ENCODE data around the gene CD44. TPM values are rescaled to one million over a fixed set of nuclear protein-coding genes. Genes with fewer than 3 reads are reported as not detected.

CD44 gene
- polyA plus RNA-seq, 3 donors from 2014 or later = 213 to 247 (median 216) TPM

DNA sequence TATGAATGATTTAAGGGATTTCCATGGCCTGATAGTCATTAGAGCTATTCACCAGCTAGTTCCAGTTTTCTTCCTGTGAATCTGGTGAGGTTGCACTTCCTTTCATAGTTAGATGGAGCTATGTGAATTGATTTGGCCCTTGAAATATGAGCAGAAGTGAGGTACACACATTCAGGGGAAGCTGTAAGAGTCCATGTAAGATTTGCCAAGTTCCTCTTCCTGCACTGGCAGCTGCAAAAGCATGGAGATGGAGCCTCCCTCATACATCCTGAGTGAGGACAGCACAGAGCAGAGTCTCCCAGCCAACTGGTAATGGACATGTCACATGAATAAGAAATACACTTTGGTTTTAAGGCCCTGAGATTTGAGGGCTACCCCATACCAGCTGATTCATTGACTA is 111.7 kb downstream of the CD44 start:
- peaks cover 7 to 12% (median 10%) of the 10 kb centered on the region in 3 donors for H3K27me3 Mint-ChIP-seq (ENCODE audit: low read depth in 3 of 3)
- H3K9me3 Mint-ChIP-seq = peaks cover 0 to 4% (median 0%) of the 10 kb centered on the region in 6 donors
- no peaks in the 10 kb centered on the region for H3K36me3 Mint-ChIP-seq
- H3K27ac Mint-ChIP-seq = peak overlapping the region in 2 of 6 donors; percentile 22 to 94
- H3K4me3 Mint-ChIP-seq = no peak overlapping the region
- H3K4me1 Mint-ChIP-seq = peaks cover 26 to 51% of the 10 kb centered on the region in 2 donors
- DNase-seq = no peak

DNA sequence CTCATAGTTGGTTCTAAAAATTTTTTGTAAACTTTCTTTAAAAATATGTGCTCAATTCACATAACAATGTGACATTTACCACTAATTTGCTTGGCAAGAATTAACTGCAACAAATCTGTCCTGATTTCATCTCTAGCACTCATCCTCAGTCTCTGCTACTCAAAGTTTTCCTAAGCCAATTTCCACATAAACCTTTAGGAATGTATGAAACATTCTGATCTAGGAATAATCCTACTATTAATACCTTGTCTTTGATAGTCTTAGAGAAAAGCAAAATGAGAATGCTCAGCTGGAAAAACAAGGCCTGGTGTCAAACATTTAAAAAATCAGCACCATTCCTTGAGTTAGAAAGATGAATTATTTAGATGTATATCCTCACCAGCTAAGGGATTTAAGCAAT is 114.3 kb downstream of the CD44 start:
- no peak overlapping the region for H3K27ac Mint-ChIP-seq
- peaks cover 25 to 52% of the 10 kb centered on the region in 2 donors for H3K4me1 Mint-ChIP-seq
- peaks cover 0 to 2% (median 0%) of the 10 kb centered on the region in 6 donors for H3K9me3 Mint-ChIP-seq
- H3K4me3 Mint-ChIP-seq = no peak overlapping the region
- no peaks in the 10 kb centered on the region for H3K36me3 Mint-ChIP-seq
- no peak for DNase-seq
- peaks cover under 1 to 4% (median 3%) of the 10 kb centered on the region in 3 donors for H3K27me3 Mint-ChIP-seq (ENCODE audit: low read depth in 3 of 3)

DNA sequence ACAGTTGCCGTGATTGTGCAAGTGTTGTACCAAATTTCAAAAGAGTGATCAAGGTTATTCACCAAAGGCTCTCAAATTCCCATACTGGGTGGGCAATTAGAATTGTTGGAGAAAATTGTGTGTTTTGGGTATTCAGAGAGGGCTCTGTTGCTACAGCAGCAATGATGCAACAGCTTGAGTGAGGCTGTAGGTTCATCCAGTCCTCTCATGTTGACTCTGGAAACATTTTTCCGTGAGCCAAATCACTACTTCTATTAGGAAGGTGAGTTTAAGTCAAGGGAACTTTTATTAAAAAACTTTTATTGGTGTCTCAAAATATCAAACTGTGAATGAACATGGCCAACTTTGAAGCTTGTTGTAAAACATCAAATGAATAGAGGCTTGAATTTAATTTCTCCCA is 116.5 kb downstream of the CD44 start:
- Mint-ChIP-seq H3K27ac (peak overlapping the region in 1 of 6 donors; percentile 95), H3K36me3 (no peaks in the 10 kb centered on the region), H3K9me3 (no peaks in the 10 kb centered on the region), H3K4me3 (no peak overlapping the region), H3K27me3 (ENCODE audit: low read depth in 3 of 3) (peaks cover 0 to 3% (median 2%) of the 10 kb centered on the region in 3 donors), H3K4me1 (peaks cover 21 to 35% of the 10 kb centered on the region in 2 donors)
- no peak for DNase-seq

DNA sequence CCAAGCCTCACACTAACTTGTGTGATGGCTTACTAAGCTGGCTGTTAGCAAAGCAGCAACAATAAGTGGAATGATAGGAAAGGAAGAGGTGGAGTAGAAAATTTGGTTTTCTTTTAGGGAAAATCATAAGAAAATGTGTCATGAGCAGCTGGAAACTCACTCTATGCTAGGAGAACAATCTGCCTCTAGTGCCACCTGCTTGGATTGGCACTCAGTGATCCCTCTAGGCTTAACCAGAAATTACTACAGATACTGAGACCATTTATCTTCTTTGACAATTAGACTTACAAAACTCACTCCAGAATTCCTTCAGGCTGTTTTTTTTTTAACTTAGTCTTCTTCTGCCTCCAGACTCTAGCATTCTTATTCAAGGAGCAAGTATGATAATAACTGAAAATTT is 117.3 kb downstream of the CD44 start:
- no peaks in the 10 kb centered on the region for H3K36me3 Mint-ChIP-seq

DNA sequence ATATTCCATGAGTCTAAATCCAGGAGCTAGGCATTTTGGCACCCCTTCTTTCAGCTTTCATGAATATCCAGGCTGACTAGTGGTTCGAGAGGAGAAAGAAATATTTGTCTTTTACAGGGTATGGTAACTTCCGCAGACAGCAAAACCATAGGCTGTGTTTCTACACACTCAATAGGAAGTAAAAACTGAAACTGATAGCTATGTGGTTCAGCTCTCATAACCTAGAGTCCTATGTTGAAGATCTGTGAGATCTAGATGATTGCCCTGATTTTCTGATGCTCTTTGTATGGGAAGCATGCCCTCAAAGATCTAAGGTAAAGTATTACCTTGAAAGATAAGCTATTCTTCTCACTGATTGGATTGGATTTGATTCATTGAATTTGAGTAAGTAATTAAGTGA is 118.3 kb downstream of the CD44 start:
- no peaks in the 10 kb centered on the region for H3K36me3 Mint-ChIP-seq
- peak overlapping the region; percentile 17 to 96 (median 88) for H3K27ac Mint-ChIP-seq
- DNase-seq = peak; percentile 34 to 51 (median 46)
- H3K4me1 Mint-ChIP-seq = peaks cover 21 to 35% of the 10 kb centered on the region in 2 donors
- H3K9me3 Mint-ChIP-seq = no peaks in the 10 kb centered on the region
- peaks cover 1 to 6% (median 5%) of the 10 kb centered on the region in 3 donors for H3K27me3 Mint-ChIP-seq (ENCODE audit: low read depth in 3 of 3)
- H3K4me3 Mint-ChIP-seq = peak overlapping the region in 4 of 5 donors; percentile 21 to 79 (median 65)

More for the DNA sequence above, 117.3 kb downstream of the CD44 start:
- peak overlapping the region in 1 of 5 donors; percentile 79 for H3K4me3 Mint-ChIP-seq
- no peak for DNase-seq
- H3K9me3 Mint-ChIP-seq = no peaks in the 10 kb centered on the region
- H3K27me3 Mint-ChIP-seq (ENCODE audit: low read depth in 3 of 3) = peaks cover 0 to 3% (median 2%) of the 10 kb centered on the region in 3 donors
- peak overlapping the region; percentile 30 to 96 (median 86) for H3K27ac Mint-ChIP-seq
- peaks cover 21 to 35% of the 10 kb centered on the region in 2 donors for H3K4me1 Mint-ChIP-seq

DNA sequence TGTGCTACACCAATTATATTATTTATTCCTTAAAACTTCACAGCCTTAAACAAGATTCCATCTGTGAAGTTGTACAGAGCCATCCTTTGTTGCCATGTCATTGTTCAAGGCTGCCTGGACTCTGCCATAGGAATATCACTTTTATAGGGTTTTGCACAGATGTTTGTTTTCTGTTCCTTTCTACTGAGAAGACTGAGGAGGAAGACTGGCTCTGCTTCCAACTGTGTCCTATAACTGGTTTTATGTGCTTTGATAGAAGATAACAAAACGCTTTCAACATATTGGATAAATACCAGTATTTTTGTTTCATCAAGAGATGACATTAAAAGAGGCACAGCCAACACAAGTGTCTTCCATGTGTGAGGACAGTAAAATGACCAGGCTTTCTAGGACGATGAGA is 120.6 kb downstream of the CD44 start:
- Mint-ChIP-seq H3K27ac (no peak overlapping the region), H3K9me3 (no peaks in the 10 kb centered on the region), H3K27me3 (ENCODE audit: low read depth in 3 of 3) (peaks cover 1 to 6% (median 5%) of the 10 kb centered on the region in 3 donors), H3K4me1 (peaks cover 21 to 35% of the 10 kb centered on the region in 2 donors), H3K36me3 (no peaks in the 10 kb centered on the region), H3K4me3 (no peak overlapping the region)
- no peak for DNase-seq

DNA sequence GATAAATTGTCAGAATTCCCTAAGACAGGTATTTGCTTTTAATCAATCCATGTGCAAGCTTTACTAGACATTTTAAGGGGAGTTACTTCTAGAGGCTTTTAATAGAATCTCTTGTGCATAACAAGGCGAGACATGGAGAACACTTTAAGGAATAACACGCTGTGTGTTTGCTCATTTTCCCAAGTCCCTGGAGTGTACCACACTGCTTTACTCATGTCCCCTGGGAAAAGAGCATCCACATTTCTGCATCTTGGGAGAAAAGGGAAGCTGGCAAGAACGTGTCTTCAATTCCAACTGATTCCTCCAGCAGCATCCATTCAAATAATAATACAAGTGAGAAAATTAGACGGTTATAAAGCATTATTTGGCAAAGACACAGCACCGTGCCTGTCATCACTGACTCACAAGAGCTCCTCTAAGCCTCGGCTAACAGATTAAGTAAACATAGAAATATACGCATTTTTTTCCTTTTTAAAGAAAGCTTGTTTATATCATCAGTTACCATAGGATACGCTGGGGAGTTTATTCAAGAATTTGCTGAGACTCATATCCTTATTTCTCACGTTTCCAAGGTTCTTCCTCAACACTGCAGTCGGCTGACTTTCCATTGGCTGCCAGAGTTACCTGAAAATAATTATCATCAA is 121.5 kb downstream of the CD44 start:
- H3K27ac Mint-ChIP-seq = no peak overlapping the region
- H3K9me3 Mint-ChIP-seq = no peaks in the 10 kb centered on the region
- H3K4me1 Mint-ChIP-seq = peaks cover 21 to 27% of the 10 kb centered on the region in 2 donors
- H3K36me3 Mint-ChIP-seq = no peaks in the 10 kb centered on the region
- DNase-seq = no peak
- peaks cover 1 to 6% (median 2%) of the 10 kb centered on the region in 3 donors for H3K27me3 Mint-ChIP-seq (ENCODE audit: low read depth in 3 of 3)
- H3K4me3 Mint-ChIP-seq = no peak overlapping the region

DNA sequence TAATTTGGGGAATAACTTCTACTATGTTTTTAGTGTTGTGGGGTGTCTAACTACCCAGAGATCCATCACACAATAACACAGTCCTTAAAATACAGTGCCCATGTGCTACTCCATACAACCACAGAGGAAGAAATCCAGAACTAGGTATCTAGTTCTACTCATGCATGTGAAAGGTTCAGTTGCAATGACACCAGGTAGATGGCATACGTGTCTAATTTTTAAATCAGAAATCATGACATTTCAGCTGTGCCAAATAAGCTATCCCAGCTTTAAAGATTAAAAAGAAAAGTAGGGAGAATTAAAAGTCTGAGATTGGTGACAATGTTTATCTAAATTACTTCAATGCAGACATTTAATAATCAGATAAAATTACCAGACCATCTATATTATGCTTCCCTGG is 122.2 kb downstream of the CD44 start:
- Mint-ChIP-seq H3K9me3 (no peaks in the 10 kb centered on the region), H3K36me3 (no peaks in the 10 kb centered on the region), H3K4me1 (peaks cover 17 to 20% of the 10 kb centered on the region in 2 donors), H3K4me3 (no peak overlapping the region), H3K27me3 (ENCODE audit: low read depth in 3 of 3) (peaks cover 1 to 6% (median 2%) of the 10 kb centered on the region in 3 donors), H3K27ac (peak overlapping the region in 1 of 6 donors; percentile 58)
- DNase-seq = no peak

DNA sequence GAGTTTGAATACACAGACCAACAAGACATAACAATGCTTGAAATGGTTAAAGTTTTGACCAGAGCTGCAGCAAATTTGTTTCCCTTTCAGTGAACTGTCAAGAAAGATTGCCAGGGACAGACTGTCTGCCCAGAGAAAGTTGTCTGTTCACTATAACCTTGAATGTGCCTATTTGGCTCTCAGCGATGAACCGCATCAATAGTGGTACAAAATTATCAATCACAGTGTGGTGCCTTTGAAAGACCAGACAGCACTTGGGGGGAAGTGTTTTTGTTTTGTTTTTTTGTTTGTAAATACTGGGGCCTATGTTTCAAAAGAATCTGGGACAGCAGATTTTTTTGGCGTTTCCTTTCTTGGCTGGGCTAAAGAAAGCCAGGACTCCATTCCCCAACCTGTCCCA is 123.1 kb downstream of the CD44 start:
- Mint-ChIP-seq H3K9me3 (no peaks in the 10 kb centered on the region), H3K36me3 (no peaks in the 10 kb centered on the region), H3K4me1 (peaks cover 8 to 11% of the 10 kb centered on the region in 2 donors), H3K27me3 (ENCODE audit: low read depth in 3 of 3) (peaks cover 1 to 6% (median 2%) of the 10 kb centered on the region in 3 donors), H3K4me3 (no peak overlapping the region), H3K27ac (no peak overlapping the region)
- no peak for DNase-seq

DNA sequence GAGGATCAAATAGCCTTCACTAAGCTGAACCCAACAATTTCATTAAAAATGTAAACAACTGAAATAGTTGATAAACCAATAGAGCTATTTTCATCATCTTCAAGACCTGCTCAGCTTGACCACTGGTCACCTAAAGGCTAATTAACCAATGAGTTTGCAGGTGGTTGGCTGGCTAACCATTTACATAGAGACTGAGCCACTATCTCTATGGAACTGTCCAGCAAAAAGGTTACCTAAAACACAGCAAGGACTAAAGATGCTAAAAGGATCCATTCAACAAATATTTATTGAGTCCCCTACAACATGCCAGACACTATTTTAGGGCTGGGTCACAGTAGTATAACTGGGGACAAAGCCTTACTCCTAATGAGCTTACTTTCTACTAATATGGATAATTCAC is 123.8 kb downstream of the CD44 start:
- Mint-ChIP-seq H3K9me3 (no peaks in the 10 kb centered on the region), H3K27ac (no peak overlapping the region), H3K4me3 (no peak overlapping the region), H3K27me3 (ENCODE audit: low read depth in 3 of 3) (peaks cover 1 to 6% (median 2%) of the 10 kb centered on the region in 3 donors), H3K36me3 (no peaks in the 10 kb centered on the region), H3K4me1 (peaks cover 1 to 4% of the 10 kb centered on the region in 2 donors)
- DNase-seq = no peak

DNA sequence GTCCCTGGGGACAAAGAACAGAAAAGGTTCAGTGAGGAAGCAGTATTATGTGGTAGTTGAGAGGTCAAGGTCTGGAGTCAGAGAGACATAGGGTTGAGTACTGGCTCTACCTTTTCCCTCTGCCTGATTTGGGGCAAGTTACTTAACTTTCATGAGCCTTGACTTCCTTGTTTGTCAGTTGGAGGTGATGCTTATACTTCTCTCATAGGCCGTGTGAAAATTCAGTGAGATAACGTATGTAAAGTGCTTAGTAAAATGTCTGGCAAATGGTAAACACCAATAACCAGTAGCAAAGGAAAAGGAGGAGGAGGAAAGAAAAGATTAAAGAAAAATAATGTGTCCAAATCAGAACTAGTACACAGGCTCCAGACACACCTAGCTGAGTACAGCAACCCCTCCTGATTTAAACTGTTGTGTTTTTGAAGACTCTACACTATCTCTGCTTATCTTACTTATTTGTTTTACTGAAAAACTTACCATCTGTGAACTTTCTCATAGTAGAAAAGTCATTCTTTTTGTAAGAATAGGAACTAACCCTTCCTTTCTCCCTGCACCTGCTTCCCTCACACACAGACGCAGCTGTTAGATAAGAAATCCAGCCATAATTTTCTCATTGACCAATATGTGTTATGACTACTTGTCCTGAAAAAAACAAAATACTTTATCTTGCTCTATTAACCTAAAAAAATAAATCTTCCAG is 126.9 kb downstream of the CD44 start:
- H3K27ac Mint-ChIP-seq = no peak overlapping the region
- no peaks in the 10 kb centered on the region for H3K9me3 Mint-ChIP-seq
- DNase-seq = no peak
- H3K4me3 Mint-ChIP-seq = no peak overlapping the region
- H3K27me3 Mint-ChIP-seq (ENCODE audit: low read depth in 3 of 3) = peaks cover 2 to 3% (median 3%) of the 10 kb centered on the region in 3 donors
- no peaks in the 10 kb centered on the region for H3K36me3 Mint-ChIP-seq
- H3K4me1 Mint-ChIP-seq = peaks cover 0 to 5% of the 10 kb centered on the region in 2 donors

DNA sequence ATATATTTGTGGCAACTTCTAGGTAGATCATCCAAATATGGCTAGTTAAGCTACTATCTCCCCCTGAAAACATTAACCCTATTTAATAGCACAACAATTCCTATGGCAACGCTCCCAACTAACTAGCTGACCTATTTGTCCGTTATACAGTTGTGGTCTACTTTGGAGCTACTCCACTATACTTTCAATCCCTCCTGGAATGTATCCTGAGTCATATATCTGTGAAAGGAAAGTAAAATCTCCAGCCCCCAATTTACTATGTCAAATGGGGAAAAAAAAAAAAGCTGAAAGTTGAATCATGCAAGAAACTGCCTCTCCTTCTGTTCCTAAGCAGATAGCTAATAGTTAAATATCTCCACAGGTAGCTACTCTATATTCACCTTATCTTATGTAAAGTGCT is 128.5 kb downstream of the CD44 start:
- Mint-ChIP-seq H3K4me3 (no peak overlapping the region), H3K27ac (no peak overlapping the region)

DNA sequence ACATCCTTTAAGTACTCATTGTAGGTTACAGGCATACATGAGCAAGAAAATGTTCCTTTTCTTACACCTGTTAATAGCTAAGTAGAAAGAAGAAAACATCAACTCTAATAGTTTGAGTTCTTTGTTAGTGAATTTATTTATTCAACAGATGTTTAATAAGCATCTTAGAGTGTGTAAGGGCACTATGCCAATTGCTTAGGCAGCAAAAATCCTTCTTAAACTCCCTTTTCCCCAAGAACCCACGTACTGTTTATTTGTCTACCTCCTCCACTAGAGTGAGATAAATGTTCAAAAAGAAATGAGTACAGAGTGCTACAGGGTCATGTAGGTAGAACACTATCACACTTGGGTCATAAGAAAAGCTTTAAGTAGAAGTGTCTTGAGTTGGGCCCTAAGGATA is 131.4 kb downstream of the CD44 start:
- peaks cover 3 to 19% (median 14%) of the 10 kb centered on the region in 3 donors for H3K27me3 Mint-ChIP-seq (ENCODE audit: low read depth in 3 of 3)
- peaks cover 20 to 45% of the 10 kb centered on the region in 2 donors for H3K4me1 Mint-ChIP-seq
- DNase-seq = no peak
- no peaks in the 10 kb centered on the region for H3K9me3 Mint-ChIP-seq
- H3K36me3 Mint-ChIP-seq = no peaks in the 10 kb centered on the region
- H3K27ac Mint-ChIP-seq = peak overlapping the region in 4 of 6 donors; percentile 10 to 95 (median 30)
- no peak overlapping the region for H3K4me3 Mint-ChIP-seq

More for the DNA sequence above, 128.5 kb downstream of the CD44 start:
- no peaks in the 10 kb centered on the region for H3K36me3 Mint-ChIP-seq
- peaks cover 9 to 21% of the 10 kb centered on the region in 2 donors for H3K4me1 Mint-ChIP-seq
- DNase-seq = no peak
- peaks cover 2 to 5% (median 3%) of the 10 kb centered on the region in 3 donors for H3K27me3 Mint-ChIP-seq (ENCODE audit: low read depth in 3 of 3)
- no peaks in the 10 kb centered on the region for H3K9me3 Mint-ChIP-seq

DNA sequence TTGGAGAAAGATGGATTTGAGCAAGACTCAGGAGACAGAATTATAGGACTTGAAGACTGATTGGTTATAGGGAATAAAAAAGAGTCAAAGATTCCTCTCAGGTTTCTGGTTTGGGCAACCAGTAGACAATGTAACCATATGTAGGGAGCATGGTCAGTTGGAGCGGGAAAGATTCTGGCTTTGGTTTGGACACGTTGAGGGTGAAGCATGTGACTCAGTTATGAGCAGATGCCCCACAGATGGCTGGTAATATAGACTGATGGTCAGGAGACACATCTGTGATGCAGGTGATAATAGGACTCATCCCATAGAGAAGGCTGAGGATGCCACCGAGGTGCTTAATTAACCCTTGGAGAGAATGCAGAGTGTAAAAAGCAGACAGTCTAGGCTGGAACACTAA is 132.1 kb downstream of the CD44 start:
- DNase-seq = no peak
- no peaks in the 10 kb centered on the region for H3K9me3 Mint-ChIP-seq
- H3K36me3 Mint-ChIP-seq = no peaks in the 10 kb centered on the region
- peaks cover 3 to 21% (median 16%) of the 10 kb centered on the region in 3 donors for H3K27me3 Mint-ChIP-seq (ENCODE audit: low read depth in 3 of 3)
- H3K4me1 Mint-ChIP-seq = peaks cover 20 to 52% of the 10 kb centered on the region in 2 donors
- H3K4me3 Mint-ChIP-seq = no peak overlapping the region
- H3K27ac Mint-ChIP-seq = peak overlapping the region in 5 of 6 donors; percentile 19 to 95 (median 51)

Measured in immature natural killer cell (primary cell).